Stimulated activated CD8-positive, alpha-beta memory T cell treated with anti-CD3 and anti-CD28 coated beads, Interleukin-15, amount 100 ng/mL, for 24 hours (primary cell): ENCODE results near the gene TAF1B.

ENCODE experiments used
- DNase-seq: peaks from one replicate; pipeline ENCODE4 v3.0.0-alpha.2; 2020; ENCODE audit warnings: low read depth

Gene TAF1B

DNA sequence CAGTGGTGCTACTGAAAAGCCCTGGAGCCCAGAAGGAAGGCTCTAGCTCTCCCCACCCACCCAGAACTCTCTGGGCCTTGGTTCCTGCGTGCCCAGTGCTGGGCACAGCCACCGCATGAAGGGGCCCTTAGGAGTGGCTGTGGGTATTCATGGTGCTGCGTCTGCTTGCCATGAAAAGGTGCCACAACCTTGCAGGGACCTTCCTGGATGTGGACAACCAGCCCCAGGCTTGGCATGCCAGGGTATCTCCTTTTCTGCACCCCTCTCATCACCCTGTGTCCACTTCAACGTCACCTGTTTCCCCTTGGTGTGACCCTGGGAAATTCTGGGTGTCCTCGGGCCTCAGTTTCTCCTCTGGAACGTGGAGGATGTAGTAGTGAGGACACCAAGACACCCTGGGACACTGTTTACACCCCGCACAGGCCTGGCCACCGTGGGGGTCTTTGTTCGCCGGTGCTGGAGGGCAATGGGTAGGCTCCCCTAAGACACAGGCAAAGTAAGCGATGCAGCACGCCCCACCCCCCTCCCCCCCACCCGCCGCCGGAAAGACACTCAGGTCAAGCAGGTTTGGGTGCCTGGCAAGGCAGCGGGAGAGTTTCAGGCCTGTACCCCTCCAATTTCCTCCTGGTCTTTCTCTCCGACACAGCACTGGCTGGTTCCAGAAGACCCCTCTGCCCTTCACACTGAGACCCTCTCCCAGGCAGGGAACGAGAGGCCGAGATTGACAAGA lies 34.8 kb upstream of the TAF1B start:
- no peak for DNase-seq

DNA sequence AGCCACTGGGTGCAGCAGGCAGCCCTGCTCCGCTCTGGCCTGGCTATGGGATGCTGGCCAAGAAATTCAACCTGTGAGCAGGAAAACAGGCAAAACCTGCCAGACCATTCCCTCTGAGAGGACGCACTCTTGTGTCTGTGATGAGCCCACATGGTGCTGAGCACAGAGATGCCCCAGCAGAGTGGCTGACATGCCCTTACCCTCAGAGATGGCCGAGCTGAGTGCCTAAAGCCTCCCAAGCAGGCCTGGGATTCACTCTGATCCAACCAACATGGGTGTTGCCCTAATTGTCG lies 34.3 kb upstream of the TAF1B start:
- DNase-seq = no peak

DNA sequence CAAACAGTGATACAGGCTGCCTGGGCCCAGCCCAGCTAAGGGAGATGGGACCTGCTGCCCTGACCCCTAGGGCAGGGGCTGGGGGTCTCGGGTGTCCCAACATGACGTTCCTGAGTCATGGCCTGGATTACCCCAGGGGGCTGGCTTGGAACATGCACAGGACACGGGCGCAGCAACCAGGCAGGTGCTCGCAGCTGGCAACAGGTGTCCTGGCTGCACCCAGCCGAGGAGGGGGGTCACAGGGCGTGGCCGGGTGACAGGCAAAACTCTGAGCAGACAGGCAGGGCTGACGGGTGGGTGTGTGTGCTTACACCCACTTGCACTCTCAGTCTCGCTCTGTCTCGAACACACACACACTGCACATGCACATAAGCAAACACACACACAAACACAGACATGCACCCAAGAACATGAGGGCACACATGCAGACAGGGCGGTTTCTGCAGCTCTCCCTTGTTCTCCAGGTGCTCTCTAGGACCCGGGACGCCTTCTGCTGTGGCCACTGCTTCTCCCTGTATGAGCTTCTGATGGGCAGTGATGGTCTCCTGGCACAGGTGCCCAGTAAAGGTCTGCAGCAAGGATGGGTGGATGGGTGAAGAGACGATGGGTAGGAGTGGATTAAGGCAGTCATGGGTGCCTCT lies 33.7 kb upstream of the TAF1B start:
- DNase-seq = no peak

GRCh38 chr2:9811216-9811615 lies 32.1 kb upstream of the TAF1B start:
- DNase-seq = no peak

DNA sequence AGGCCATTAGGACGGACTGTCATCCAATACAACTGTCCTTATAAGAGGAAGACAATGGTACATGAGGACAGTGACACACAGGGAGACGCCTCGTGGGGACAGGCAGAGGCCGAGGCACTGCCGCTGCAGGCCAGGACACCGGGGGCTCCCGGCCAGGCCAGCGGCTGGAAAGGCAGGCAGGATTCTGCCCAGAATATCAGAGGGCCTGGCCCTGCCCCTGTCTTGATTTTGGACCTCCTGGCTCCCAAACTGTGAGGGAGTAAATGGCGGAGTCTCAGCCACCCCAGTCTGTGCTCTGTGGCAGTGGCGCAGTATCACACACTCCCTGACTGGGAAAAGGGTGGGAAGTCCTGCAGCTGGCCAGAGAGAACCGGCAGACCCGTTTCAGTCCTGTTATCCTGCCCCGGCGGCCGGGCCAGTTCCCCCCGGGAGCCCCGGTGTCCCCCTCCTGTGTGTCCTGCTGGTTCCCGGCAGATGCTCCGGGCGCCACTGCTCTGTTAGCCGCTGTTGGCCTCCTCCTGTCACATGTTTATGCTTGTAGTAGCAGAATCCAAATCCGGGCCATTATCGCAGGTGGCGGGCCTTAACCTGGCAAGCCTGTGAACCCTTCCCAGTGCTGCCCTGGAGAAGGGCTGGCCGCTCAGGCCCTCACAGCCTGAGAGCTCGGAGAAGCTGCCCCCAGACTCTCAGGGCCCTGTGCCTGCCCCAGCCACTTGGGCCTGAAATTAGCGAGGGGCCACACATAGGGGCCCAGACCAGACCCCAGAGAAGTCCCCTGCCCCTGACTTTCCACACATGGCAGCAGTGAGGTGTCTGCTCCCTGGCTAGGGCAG lies 31.4 kb upstream of the TAF1B start:
- no peak for DNase-seq

DNA sequence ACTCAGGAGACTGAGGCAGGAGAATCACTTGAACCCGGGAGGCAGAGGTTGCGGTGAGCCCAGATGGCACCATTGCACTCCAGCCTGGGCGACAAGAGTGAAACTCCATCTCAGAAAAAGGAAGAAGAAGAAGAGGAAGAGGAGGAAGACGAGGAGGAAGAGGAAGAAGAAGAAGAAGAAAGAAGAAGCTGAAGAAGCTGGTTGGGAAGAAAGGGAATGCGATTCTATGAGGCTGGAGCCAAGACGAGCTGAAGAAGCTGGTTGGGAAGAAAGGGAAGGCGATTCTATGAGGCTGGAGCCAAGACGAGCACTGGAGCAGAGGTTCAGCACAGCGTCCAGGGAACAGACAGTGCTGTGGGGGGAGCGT lies 30.3 kb upstream of the TAF1B start:
- DNase-seq = no peak

DNA sequence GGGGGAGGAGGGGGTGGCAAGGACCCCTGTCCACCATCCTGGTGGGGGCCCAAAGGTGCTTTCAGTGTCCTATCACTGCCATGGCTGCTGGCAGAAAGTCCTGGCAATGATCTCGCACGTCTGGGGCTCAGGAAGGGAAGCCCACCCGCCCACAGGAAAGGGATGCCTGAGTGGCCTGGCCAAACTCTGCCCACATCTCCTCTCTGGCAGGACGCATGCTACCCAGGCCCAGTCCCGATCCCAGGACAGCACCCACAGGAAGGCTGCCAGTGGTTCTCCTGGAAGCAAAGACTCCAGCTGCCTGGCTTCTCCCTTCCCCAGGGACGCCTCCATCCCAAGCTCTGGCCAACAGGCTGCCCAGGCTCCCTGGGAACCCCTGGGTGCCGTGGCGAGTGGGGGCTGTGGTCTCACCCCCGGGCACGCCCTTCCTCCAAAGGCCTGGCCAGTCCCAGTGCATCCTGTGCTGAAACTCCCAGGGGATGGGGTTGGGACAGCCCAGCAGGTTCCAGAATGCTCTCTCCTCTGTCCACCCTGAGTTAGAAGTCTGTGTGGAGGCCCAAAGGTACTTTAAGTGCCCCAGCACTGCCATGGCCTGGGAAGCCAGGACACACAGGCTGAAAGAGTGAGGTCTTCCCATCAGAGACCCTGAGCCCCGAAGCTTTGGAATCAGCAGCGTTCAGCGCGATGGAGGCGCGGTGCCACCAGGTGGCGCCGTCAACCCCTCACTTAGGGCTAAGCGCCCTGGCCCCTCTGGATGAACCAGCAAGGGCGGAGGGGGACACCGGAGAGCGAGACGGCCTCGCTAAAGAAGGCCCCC lies 29.8 kb upstream of the TAF1B start:
- peak; percentile 55 for DNase-seq

DNA sequence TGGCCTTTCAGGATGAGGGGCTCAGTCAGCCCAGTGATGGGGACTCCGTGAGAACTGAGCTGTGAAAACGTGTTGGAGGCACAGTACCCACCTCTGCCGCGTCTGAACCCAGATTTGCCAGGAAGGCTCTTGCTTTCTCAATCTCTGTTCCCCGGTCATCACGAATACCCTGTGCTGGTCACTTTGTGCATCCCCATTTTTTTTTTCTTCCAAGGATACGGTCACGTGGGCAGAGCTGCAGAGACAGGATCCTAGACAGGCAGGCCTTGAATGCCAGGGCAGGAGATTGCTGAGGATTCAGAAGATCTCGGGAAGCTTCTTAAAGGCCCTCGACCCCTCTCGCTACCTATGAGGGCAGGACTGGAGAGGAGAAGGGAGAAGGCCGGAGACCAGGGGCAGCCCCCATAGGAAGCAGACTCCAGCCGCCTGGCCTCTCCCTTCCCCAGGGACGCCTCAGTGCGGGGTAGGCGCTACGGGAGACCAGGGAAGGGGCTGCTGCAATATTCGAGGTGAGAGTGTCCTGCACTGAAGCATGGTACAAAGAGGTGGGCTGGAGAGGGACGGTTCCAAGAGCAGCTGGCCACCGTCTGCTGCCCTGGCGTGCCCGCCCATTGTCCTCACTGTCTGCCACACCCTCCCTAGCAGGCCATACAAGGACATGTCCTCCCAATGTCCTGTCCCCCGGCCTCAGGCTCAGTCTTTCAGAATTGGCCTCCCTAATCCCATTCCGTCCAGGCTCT lies 29.0 kb upstream of the TAF1B start:
- no peak for DNase-seq

DNA sequence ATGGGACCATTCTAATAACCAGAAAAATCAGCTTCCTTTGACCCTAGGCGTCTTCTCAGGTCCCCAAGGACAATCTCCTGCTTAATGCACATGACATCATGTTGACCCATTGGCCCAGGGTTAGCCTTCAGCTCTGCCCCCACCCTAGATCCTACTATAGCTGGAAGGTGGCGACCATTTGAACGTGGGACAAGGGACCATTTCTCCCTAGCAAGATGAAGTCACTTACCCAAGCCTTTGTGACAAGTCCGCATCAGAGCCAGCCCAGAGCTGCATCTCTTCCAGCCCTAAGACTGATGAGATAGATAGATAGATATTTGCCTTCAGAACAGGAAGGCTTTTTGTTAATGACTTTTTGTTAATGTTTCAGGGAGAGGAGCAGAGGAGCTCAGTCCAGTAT lies 28.2 kb upstream of the TAF1B start:
- no peak for DNase-seq

DNA sequence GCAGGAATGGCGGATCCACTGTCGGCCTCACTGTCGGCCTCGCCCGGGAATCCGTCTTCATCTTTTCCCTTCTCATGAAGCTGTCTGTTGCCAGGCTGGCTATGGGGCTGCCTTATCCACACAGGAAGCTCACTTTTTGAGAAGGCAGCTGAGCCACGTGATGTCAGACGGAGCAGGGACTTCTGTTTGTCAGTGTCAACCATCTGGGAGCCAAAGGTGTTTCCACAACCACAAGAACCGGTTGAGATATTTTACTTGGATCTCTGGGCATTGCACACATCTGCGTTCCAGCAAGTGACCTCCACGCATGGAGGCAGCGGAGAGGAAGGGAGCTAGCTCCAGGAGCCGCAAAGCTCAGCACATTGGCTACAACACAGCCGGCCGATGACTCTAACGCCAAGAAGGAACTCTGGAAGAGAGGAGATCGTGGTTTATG lies 27.4 kb upstream of the TAF1B start:
- no peak for DNase-seq

DNA sequence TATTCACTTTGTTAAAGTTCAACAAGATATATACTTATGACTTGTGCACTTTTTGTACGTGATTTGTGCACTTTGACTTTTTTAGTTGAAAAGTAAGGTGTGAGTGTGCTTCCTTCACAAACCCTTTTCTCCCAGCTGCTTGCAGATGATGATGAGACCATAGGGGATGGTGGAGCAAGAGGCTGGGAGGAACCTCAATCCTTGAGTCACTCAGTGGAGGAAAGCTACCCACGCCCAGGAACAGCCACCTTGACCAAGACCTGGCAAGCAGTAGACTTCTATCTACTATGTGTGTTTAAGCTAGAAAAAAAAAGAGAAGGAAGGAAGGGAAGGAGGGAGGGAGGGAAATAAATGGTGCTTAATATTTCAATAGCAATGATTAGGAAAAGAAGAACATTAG lies 25.2 kb upstream of the TAF1B start:
- DNase-seq = no peak

GRCh38 chr2:9819551-9819950 lies 23.7 kb upstream of the TAF1B start:
- DNase-seq = no peak

GRCh38 chr2:9820020-9820973 lies 23.0 kb upstream of the TAF1B start:
- no peak for DNase-seq

DNA sequence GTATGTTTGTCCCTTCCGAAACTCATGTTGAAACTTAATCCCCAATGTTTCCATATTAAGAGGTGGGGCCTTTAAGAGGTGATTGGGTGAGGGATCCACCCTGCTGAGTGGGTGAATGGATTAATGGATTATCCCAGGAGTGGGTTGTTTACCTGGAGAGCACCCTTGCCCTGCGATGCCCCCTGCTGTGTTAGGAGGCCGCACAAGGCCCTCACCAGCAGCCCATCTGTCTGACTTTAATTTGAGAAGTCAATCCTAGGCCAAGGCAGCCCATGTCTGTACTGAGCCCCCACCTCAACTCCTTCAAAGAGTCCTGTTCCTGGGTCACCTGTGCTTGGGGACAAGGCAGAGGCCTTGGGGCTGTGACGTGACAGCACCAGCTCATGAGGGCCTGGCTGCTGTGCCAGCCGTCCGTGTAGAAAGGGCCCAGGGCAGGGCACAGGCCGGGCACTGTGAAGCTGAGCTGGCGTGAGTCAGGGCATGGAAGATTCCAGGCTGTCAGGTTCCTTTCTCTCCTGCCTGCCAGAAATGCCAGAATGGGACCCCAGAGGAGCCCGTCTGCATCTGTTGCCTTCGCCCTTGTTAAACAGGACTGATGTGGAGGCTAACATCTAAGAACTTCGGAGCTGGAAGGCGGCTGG lies 21.3 kb upstream of the TAF1B start:
- DNase-seq = no peak

DNA sequence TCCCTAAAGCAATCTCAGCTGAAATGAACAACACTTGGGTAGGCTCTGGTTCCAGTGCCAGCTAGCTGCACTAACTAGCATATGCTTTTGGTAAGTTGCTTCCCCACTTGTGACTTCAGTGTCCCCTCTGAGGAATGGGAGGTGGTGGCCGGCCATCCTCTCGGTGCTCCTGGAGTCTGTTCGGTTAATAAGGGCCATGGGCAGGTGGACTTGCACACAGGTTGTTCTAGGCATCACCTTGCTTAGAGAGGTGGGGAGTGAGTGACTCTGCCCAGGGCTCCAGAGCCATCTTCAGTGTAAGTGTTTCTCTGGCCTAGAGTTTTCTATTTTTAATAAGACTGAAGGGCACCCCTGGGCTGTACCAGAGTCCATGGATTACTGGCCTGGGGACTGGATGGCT lies 18.8 kb upstream of the TAF1B start:
- DNase-seq = no peak

GRCh38 chr2:9824956-9825720 lies 18.1 kb upstream of the TAF1B start:
- DNase-seq = no peak

DNA sequence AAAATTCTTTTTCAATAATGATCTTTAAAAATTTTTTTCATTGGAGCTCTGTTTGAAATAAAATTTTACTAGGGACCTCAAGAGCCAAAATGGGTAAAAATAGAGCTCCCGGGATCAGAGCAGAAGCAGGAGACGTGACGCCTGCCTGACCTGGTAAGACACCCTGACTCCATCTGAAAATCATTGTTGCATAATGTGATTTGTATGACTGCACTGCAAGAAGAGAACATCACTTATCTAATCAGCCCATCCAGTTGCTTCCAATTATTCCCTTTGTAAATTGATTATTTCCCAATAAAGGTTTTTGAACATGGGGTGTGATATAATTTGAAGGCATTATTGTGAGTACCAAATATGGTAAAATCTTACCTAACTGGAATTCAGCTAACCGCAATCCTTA lies 17.1 kb upstream of the TAF1B start:
- DNase-seq = no peak

DNA sequence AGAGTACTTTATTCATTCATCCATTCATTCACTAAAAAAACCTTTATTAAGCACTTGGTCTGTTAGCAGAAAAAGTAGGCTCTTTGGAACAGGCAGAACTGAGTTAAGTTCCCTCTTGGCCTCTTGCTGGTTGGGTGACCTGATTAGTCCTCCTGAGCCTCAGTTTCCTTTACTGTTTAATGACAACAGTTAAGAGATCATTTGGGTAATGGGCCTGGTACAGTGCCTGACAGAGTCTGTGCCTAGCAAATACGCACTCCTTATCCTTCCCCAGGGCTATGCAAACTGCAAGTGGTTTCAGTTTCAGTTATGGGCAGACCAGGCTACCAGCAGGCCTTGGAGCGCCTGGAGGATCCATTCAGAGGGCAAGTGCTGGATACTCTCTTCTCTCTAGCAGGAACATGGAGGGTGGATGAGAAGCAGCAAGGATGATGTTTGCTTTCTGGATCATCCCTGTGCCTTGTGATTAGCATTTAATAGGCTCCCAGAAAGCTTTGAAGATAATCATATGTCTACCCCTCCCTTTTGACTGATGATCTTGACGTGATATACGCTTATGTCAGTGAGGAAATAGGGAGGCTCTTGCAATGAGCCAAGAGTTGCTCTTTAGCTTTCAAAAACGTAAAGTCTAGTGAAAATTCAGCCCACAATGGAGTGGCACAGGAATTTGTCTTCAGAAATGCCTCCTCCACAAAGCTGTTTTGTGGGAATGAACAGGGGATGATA lies 12.4 kb upstream of the TAF1B start:
- DNase-seq = no peak

GRCh38 chr2:9831670-9832069 lies 11.6 kb upstream of the TAF1B start:
- DNase-seq = no peak
